Measurements from ENCODE around the gene ACTR1A.

- TF ChIP-seq CTCF (IDR thresholded peaks at IDR 0.05; ENCODE audit: insufficient read depth, low read length, poor library complexity, severe bottlenecking), result no peak
- no peak for TF ChIP-seq EZH2phosphoT487 (conservative IDR thresholded peaks at IDR 0.05; ENCODE audit: low read length)
Measured at GRCh38 chr10:102467318-102467717, 35.2 kb downstream of the ACTR1A start.
